NCI-H1930 (cell line): ENCODE data around the gene SPRR2A.
"Not testable (repeated sequence)": the region's sequence is repeated elsewhere in the genome, so short reads cannot be mapped to it uniquely, and the experiment has no call there.

Experiments
- DNase-seq, 2 experiments: peaks; one replicate each; lab custom pipeline; 2025; lab: John Stamatoyannopoulos, UW

SPRR2A gene

DNA sequence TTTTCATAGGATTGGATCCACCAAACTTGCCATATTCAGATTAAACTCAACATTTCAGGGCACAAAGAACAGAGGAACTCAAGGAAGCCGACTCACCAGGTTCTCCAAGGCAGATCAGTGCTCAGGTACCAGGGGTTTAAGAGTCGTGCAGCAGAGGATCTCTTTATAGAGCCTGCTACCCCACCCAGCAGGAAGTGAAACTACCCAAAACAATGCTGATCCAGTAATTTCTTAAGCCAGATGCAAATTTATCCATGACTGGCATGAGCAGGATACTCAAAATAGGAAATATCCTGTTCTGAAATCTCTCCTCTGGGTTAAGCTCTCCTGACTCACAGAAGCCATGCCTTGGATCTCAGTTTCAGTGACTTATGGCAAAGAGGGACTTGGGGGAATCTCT lies at the start of gene SPRR2A:
Gene SPRR2A (minus strand): TSS at position 138 of the 400 bp plus-strand sequence. CDS start 777 bp downstream, outside the sequence.
- DNase-seq = no peak

DNA sequence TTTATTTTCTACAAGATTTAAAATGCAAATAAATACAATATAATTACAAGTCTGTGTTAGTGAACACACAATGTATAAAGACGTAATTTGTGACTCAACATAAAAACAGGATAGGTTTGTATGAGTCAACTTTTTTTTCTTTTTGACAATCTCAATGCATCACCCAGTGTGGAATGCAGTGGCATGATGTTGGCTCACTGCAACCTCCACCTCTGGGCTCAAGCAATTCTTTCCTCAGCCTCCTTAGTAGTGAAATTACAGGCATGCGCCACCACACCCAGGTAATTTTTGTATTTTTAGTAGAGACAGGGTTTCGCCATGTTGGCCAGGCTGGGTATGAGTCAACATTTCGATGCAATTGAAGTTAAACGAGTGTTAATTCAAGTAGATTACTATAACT lies 42.9 kb upstream of the SPRR2A start:
- DNase-seq = no peak

DNA sequence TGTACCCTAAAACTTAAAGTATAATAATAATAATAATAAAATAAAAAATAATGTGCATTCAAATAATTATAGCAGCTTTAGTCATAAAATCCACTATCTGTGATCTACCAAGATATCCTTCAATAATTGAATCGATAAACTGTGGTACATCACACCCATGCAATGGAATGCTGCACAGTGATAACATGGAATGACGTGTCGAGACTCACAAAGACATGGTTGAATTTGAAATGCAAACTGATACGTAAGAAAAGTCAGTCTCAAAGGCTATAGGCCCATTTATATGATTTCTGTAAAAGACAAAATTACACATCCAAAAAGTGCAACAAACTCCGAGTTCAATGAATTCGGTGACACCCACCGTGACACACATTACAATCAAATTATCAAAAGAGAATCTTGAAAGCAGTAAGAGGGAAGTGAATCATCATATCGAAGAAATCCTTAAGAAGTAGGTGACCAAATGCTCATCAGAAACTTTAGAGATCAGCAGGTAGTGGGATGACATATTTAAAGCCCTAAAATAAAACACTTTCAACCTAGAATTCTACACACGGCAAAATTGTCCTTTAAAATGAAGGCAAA lies 42.2 kb upstream of the SPRR2A start:
- DNase-seq = no peak

- no peak for DNase-seq
These were observed 38.5 kb upstream of the SPRR2A start for GRCh38 chr1:153095764-153096163.

DNA sequence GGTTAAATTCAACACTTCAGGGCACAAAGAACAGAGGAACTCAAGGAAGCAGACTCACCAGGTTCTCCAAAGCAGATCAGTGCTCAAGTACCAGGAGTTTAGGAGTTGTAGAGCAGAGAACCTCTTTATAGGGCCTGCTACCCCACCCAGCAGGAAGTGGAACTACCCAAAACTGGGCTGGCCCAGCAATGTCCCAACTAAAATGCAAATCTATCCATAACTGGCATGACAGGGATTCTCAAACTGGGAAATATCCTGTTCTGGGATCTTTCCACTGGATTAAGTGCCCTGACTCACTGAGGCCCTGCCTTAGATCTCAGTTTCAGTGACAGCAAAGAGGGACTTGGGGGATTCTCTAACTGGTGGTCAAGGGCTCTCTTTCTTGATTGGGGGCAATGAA lies 37.1 kb upstream of the SPRR2A start, which contains the start of gene SPRR2E:
Gene SPRR2E (minus strand): TSS at position 101 of the 400 bp plus-strand sequence. CDS start 775 bp downstream, outside the sequence.
- no peak for DNase-seq

DNA sequence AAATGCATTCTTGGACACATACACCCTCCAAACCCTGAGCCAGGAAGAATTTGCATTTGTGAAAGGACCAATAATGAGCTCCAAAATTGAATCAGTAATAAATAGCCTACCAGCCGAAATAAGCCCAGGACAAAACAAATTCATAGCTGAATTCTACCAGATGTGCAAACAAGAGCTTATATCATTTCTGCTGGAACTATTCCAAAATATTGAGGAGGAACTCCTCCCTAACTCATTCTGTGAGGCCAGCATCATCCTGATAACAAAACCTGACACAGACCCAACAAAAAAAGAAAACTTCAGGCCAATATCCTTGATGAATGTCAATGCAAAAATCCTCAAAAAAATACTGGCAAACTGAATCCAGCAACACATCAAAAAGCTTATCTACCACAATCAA lies 30.3 kb upstream of the SPRR2A start:
- DNase-seq = no peak

- DNase-seq = no peak
These were observed 24.4 kb upstream of the SPRR2A start for GRCh38 chr1:153081736-153082135.

DNA sequence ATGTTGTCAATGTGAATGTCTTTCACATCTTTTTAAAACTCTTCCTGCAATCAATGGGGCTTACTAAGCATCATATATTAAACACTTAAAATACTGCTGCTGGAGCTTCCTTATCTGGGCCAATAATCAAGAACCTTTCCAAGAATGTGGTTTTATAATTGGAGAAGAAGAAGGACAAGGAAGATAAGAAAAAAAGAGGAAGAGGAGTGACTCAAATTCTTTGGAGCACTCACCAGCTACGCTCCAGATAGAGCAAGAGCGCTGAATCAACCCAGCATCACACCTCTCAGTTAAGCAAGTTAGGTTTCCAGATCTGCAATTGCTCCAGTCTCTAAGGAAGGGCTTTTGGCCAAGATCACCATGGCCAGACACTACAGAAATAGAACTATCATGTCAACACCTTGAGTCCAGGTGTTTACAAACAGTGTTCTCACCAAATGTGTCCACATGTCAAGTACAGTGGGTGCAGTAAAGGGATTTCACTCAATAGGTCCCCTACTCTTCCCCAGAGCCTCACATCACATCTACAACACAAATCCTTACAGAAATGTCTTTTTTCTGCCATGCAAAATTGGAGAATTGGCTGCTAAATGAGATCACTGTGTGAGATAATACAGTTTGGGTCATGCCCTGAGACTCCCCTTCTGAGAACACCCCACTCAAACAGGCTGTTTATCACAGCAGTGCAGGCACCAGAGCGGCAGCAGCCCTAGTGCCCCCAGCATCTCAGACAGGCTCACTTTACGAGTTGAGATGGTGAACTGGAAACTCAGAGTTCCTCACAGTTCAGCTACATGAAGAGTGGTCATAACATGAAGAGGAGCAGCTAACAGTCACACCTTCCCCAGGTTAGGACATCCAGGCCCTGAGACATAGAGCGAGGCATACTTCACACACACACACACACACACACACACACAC lies 15.8 kb upstream of the SPRR2A start:
- DNase-seq = no peak

- DNase-seq = no peak
These were observed 14.2 kb upstream of the SPRR2A start, which contains the start of gene SPRR2B for GRCh38 chr1:153071511-153071910. Gene SPRR2B, minus strand, starts transcription at chr1:153071611. Its CDS starts 772 bp downstream, at chr1:153070839.

- DNase-seq = no peak
These were observed 12.9 kb upstream of the SPRR2A start for GRCh38 chr1:153070243-153070642.

DNA sequence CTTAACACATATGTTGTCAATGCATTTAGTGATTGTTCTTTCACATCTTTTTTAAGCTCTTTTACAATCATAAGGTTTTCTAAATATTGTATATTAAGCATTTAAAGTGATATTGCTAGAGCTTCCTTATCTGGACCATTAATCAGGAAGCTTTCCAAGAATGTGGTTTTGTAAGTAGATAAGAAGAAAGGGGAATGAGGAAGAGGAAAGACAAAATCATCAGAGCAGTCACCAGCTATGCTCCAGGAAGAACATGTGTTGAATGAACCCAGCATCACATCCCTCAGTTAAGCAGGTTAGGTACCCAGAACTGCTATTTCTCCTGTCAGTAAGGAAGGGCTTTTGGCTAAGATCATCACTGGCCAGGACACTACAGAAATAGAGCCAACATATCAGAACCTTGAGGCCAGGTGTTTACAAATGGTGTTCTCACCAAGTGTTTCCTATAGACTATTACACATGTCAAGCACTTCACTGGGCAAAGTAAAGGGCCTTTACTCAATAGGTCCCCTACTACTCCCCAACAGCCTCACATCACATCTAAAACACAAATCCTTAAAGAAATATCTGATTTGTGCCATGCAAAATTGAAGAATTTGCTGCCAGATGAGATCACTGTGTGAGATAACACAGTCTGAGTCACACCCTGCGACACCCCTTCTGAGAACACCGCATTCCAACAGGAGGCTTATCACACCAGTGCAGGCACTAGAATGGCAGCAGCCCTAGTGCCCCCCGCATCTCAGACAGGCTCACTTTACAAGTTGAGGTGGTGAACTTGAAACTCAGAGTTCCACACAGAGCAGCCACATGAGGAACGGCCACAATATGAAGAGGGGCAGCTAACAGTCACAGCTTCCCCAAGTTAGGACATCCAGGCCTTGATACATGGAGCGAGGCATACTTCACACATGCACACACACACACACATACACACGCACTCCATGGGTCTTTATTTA lies 1.8 kb upstream of the SPRR2A start:
- no peak for DNase-seq

GRCh38 chr1:153058154-153058553 lies 842 bp upstream of the SPRR2A start:
- no peak for DNase-seq

DNA sequence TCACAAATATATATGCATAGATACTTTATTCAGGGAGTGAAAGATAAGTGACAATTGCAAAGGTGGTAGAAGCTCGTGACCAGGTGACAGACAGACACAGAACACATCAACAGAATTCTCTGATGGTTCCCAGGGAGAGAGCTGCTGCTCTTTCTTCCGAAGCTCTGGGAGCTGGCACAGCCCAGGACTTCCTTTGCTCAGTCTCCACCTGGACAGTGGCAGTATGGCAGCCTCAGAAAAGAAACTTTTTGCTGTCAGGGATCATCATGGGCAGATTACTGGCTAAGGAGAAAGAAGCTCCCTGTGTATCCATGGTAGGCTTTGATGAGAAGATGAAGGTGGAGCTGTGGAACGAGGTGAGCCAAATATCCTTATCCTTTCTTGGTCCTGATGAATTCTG lies 1.2 kb downstream of the SPRR2A start:
- DNase-seq = not testable (repeated sequence)

GRCh38 chr1:153049211-153049610 lies 8.1 kb downstream of the SPRR2A start:
- DNase-seq = no peak

DNA sequence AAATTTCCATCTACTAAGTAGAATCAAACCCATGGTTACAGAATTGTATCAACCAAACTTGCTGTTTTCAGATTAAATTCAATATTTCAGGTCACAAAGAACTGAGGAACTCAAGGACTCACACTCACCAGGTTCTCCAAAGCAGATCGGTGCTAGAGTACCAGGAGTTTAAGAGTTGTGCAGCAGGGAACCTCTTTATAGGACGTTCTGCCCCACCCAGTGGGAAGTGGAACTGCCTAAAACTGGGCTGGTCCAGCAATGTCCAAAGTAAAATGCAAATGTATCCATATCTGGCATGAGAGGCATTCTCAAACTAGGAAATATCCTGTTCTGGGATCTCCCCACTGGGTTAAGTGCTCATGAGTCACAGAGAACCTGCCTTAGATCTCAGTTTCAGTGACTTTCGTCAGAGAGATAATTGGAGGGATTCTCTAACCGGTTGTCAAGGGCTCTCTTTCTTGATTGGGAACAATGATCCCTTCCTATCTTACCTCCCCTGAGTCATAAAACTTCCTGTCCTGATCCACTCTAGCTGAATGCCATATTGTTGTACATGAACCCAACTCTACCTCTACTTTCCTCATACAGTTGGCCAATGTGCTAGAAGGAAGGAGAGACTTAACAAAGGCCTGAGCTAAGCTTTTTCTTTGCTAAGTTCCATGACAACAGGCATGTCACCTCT lies 16.2 kb downstream of the SPRR2A start, which contains the start of gene SPRR2D:
Gene SPRR2D (minus strand): TSS at position 171 of the 682 bp plus-strand sequence. CDS start 774 bp downstream, outside the sequence.
- no peak for DNase-seq

DNA sequence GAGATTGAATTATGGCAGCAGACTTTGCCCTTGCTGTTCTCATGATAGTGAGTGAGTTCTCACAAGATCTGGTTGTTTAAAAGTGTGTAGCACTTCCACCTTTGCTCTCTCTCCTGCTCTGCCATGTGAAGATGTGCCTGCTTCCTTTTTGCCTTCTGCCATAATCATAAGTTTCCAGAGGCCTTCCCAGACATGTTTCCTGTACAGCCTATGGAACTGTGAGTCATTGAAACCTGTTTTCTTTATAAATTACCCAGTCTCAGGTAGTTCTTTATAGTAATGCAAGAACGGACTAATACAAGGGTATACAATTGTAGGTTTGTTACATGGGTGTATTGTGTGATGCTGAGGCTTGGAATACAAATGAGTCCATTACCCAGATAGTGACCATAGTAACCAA lies 22.1 kb downstream of the SPRR2A start:
- no peak for DNase-seq

GRCh38 chr1:153032677-153033308 lies 24.5 kb downstream of the SPRR2A start:
- DNase-seq = no peak

DNA sequence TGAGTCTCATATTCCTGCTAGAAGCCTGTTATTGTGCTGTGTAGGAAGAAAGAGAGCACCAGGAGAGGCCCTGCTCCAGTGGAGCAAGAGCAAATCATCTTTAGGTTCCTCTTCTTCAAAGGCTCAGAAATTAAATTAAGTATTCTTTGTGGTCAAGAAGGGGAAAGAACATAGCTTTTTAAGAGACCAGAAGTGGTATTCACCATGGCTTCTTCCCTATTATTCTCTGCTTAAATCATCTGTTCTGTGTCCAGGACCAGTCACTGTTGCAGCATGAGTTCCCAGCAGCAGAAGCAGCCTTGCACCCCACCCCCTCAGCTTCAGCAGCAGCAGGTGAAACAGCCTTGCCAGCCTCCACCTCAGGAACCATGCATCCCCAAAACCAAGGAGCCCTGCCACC lies 25.2 kb downstream of the SPRR2A start:
- DNase-seq = no peak

DNA sequence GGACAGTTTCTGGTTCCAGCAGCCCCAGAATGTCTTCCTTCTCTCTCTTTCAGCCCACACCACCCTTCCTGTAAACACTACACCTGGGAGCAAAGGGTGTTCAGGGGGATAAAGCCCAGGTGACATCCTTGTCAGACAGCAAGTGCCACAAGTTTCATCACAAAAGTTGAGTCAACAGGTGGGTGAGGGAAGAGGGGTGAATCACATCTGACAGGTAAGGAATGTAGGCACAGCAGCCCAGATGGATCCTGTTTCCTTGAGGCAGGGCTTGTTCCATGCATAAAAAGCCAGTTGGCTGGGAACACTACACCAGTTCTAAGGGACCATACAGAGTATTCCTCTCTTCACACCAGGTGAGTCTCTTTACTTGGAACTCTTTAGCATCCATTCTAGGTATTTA lies 26.4 kb downstream of the SPRR2A start, which contains the start of gene SPRR1B:
Gene SPRR1B (plus strand): TSS at position 309 of the 400 bp plus-strand sequence. CDS start 1,143 bp downstream, outside the sequence.
- no peak for DNase-seq

DNA sequence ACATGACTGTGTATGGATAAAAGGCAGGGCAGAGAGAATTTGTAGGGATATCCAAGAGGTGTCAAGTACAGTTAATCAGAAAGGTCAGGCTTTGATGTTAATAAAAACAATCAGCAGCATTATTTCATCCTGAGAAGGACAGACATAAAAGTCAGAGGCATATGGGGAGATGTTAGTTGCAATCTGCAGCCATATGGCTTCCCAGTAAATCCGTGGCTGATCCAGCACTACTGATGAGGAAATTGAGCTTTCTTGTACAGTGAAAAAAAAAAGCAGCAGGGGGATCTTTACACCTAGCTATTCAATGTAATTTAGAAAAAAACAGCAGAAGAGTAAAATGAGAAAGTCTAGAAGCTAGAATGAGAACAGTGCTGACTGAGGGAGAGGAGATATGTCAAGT lies 28.5 kb downstream of the SPRR2A start:
- DNase-seq = no peak

DNA sequence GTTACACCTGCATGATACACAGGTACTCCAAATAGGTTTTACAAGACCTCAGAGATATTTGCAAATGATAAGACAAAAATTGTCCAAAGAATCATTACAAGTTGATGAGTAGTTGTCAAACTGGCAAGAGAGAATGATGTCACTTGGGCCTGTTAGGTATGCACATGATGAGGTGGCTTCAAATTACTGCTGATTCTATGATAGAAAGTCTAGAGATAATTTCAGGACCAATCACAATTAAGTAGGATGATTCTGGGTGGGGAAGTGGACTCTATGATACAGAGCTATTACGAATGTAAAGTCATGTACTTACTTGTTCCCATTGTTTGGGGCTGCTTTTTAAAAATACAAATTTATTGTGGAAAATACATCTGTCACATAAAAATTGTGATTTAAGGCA lies 31.5 kb downstream of the SPRR2A start:
- no peak for DNase-seq
